ENCODE results near the gene PSMD5. TPM values are rescaled to one million over a fixed set of nuclear protein-coding genes. Genes with fewer than 3 reads are reported as not detected.

The PSMD5 gene
- total RNA-seq, 4 donors from 2014 or later = 23.8 to 46.2 (median 30.9) TPM

- peak overlapping the region; percentile 76 to 90 (median 88) for H3K27ac ChIP-seq
- H3K4me1 ChIP-seq = peaks cover 0 to 10% (median 5%) of the 10 kb centered on the region in 4 donors
- peak; percentile 99 for DNase-seq
- peaks cover 0 to 17% (median 0%) of the 10 kb centered on the region in 3 donors for H3K36me3 ChIP-seq
- peak overlapping the region; percentile 45 to 71 (median 60) for H3K4me3 ChIP-seq
- TF ChIP-seq CTCF (IDR thresholded peaks at IDR 0.05) (peak in 5 of 6 experiments; percentile 37 to 71 (median 56)), POLR2A (IDR thresholded peaks at IDR 0.05) (peak; percentile 39 to 77)
- H3K27me3 ChIP-seq = no peaks in the 10 kb centered on the region
- no peaks in the 10 kb centered on the region for H3K9me3 ChIP-seq
Observed at GRCh38 chr9:120868676-120869359, 26.1 kb upstream of the PSMD5 start.

DNA sequence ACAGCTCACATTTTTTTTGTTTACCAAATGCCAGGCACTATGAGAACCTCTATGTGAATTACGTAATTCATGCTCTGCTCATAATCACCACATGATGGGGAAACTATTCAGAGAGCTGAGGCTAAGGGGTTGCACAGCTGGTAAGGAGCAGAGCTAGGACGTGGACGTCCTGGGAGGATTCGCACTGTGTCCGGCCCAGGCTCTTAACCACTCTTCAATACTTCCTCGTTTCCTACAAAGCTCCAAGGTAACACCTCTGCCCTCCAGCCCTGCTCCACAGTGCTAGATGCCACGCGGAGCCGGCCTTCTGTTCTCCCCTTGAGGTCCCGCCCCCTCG lies 25.6 kb upstream of the PSMD5 start:
- Histone ChIP-seq H3K4me1 (peaks cover 0 to 8% (median 5%) of the 10 kb centered on the region in 4 donors), H3K9me3 (no peaks in the 10 kb centered on the region), H3K4me3 (peak overlapping the region; percentile 45 to 71 (median 60)), H3K27me3 (no peaks in the 10 kb centered on the region), H3K36me3 (peaks cover 0 to 22% (median 0%) of the 10 kb centered on the region in 3 donors), H3K27ac (peak overlapping the region; percentile 76 to 90 (median 88))
- TF ChIP-seq CTCF (IDR thresholded peaks at IDR 0.05) (peak in 3 of 6 experiments; percentile 26 to 36 (median 27)), POLR2A (IDR thresholded peaks at IDR 0.05) (peak in 1 of 2 donors; percentile 59)
- DNase-seq = no peak

DNA sequence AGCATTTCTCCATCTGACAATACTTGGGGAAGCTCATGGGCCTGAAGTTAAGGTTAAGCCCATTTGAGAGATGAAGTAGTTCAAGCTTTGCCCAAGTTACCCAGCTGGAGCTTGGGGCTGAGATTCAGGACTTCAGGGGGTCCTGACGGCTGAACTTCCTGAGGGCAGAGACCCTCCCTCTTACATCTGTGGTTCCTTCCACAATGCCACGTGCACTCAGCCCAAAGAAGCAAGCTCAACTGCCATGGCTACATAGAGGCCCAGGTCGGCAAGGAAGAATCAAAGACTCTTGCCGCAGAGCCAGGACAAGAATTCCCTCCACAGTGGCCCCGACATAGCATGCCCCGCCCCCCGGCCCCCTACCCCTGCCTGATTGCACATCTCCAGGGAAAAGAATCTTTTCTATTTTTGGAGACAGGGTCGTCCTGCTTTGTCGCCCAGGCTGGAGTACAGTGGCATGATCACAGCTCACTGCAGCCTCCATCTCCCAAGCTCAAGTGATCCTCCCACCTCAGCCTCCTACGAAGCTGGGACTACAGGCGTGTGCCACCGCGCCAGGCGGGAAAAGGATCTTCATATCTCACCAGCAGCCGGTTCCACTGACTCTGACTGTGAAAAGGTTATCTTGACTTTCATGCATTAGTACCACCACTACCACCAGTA lies 25.1 kb upstream of the PSMD5 start:
- peak overlapping the region in 2 of 4 donors; percentile 45 to 71 for H3K4me3 ChIP-seq
- peaks cover 0 to 27% (median 0%) of the 10 kb centered on the region in 3 donors for H3K36me3 ChIP-seq
- peak overlapping the region; percentile 76 to 90 (median 88) for H3K27ac ChIP-seq

DNA sequence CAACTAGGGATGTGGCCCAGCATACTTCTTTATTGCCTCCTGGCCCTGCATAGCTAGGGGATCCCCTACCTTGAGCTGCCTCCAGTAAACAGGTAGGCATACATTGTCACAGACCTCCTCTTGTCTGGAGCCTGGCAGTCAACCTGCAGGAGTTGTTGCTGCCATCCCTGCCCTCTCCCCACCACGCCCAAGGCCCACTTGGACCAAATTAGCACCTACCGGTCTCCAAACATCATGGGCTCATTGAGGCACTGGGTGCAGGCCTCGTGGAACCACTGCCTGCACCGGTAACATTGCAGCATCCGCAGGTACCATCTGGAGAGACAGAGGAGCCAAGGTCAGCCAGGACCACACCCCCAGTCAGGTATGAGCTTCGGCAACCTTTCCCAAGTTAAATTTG lies 23.9 kb upstream of the PSMD5 start:
- peaks cover 0 to 8% (median 5%) of the 10 kb centered on the region in 4 donors for H3K4me1 ChIP-seq
- no peak for DNase-seq
- TF ChIP-seq CTCF (IDR thresholded peaks at IDR 0.05) = no peak
- no peak for TF ChIP-seq POLR2A (IDR thresholded peaks at IDR 0.05)
- peaks cover 0 to 37% (median 0%) of the 10 kb centered on the region in 3 donors for H3K36me3 ChIP-seq
- no peak overlapping the region for H3K27ac ChIP-seq
- H3K27me3 ChIP-seq = no peaks in the 10 kb centered on the region
- H3K4me3 ChIP-seq = no peak overlapping the region
- H3K9me3 ChIP-seq = no peaks in the 10 kb centered on the region

More for the DNA sequence above, 25.1 kb upstream of the PSMD5 start:
- DNase-seq = no peak
- H3K27me3 ChIP-seq = no peaks in the 10 kb centered on the region
- no peak for TF ChIP-seq CTCF (IDR thresholded peaks at IDR 0.05)
- TF ChIP-seq POLR2A (IDR thresholded peaks at IDR 0.05) = no peak
- H3K4me1 ChIP-seq = peaks cover 0 to 8% (median 5%) of the 10 kb centered on the region in 4 donors
- no peaks in the 10 kb centered on the region for H3K9me3 ChIP-seq

GRCh38 chr9:120865809-120866208 lies 23.1 kb upstream of the PSMD5 start:
- H3K36me3 ChIP-seq = peaks cover 0 to 38% (median 0%) of the 10 kb centered on the region in 3 donors
- no peak overlapping the region for H3K27ac ChIP-seq

More at GRCh38 chr9:120865809-120866208, 23.1 kb upstream of the PSMD5 start:
- no peaks in the 10 kb centered on the region for H3K9me3 ChIP-seq
- no peaks in the 10 kb centered on the region for H3K27me3 ChIP-seq
- TF ChIP-seq CTCF (IDR thresholded peaks at IDR 0.05) (no peak), POLR2A (IDR thresholded peaks at IDR 0.05) (no peak)
- DNase-seq = no peak
- no peak overlapping the region for H3K4me3 ChIP-seq
- H3K4me1 ChIP-seq = peaks cover 0 to 8% (median 5%) of the 10 kb centered on the region in 4 donors

All from Peyer's patch (tissue), 4 donors.